ENCODE data around the gene HPCAL4.

DNA sequence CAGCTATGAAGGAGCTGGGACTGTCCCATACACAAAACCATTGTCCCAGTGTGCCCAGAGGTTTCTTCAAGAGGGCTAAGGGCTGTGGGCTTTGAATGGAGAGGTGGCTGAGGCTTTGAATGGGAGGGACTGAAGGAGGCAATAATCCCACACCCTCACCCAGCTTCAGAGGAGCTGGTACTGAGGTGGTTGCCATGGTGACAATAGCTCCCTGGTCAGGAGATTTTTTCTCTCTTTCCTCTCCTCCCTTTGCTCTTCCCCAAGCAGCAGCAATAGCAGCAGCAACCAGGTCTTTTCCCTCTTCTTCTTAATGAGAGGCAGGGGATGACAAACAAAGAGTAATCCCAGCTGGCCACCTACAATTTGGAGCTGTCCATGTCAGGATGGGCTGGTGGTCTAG, 1.6 kb downstream of the HPCAL4 start:
- TF ChIP-seq JUND (IDR thresholded peaks at IDR 0.05; ENCODE audit: low read depth, low read length) (no peak), POLR2A (IDR thresholded peaks at IDR 0.05; ENCODE audit: low read depth, low read length) (no peak), BRCA1 (IDR thresholded peaks at IDR 0.05; ENCODE audit: low read depth, low read length) (no peak), RFX5 (IDR thresholded peaks at IDR 0.05; ENCODE audit: low read depth, low read length) (no peak), ELK1 (IDR thresholded peaks at IDR 0.05; ENCODE audit: low read depth, low read length) (no peak), POLR2AphosphoS5 (IDR thresholded peaks at IDR 0.05; ENCODE audit: low read length) (no peak), EGR1 (IDR thresholded peaks at IDR 0.05; ENCODE audit: borderline replicate concordance in 1 of 2, low read depth in 2 of 2, low read length in 2 of 2) (no peak), RB1 (IDR thresholded peaks at IDR 0.05; ENCODE audit: borderline replicate concordance) (no peak), HCFC1 (IDR thresholded peaks at IDR 0.05; ENCODE audit: low read length) (no peak)
- TF ChIP-seq, protein P1, sequence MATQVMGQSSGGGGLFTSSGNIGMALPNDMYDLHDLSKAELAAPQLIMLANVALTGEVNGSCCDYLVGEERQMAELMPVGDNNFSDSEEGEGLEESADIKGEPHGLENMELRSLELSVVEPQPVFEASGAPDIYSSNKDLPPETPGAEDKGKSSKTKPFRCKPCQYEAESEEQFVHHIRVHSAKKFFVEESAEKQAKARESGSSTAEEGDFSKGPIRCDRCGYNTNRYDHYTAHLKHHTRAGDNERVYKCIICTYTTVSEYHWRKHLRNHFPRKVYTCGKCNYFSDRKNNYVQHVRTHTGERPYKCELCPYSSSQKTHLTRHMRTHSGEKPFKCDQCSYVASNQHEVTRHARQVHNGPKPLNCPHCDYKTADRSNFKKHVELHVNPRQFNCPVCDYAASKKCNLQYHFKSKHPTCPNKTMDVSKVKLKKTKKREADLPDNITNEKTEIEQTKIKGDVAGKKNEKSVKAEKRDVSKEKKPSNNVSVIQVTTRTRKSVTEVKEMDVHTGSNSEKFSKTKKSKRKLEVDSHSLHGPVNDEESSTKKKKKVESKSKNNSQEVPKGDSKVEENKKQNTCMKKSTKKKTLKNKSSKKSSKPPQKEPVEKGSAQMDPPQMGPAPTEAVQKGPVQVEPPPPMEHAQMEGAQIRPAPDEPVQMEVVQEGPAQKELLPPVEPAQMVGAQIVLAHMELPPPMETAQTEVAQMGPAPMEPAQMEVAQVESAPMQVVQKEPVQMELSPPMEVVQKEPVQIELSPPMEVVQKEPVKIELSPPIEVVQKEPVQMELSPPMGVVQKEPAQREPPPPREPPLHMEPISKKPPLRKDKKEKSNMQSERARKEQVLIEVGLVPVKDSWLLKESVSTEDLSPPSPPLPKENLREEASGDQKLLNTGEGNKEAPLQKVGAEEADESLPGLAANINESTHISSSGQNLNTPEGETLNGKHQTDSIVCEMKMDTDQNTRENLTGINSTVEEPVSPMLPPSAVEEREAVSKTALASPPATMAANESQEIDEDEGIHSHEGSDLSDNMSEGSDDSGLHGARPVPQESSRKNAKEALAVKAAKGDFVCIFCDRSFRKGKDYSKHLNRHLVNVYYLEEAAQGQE (IDR thresholded peaks at IDR 0.05; ENCODE audit: low read depth, low read length), result no peak
- TF ChIP-seq, protein P2, sequence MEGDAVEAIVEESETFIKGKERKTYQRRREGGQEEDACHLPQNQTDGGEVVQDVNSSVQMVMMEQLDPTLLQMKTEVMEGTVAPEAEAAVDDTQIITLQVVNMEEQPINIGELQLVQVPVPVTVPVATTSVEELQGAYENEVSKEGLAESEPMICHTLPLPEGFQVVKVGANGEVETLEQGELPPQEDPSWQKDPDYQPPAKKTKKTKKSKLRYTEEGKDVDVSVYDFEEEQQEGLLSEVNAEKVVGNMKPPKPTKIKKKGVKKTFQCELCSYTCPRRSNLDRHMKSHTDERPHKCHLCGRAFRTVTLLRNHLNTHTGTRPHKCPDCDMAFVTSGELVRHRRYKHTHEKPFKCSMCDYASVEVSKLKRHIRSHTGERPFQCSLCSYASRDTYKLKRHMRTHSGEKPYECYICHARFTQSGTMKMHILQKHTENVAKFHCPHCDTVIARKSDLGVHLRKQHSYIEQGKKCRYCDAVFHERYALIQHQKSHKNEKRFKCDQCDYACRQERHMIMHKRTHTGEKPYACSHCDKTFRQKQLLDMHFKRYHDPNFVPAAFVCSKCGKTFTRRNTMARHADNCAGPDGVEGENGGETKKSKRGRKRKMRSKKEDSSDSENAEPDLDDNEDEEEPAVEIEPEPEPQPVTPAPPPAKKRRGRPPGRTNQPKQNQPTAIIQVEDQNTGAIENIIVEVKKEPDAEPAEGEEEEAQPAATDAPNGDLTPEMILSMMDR (IDR thresholded peaks at IDR 0.05 in 2 of 3, conservative IDR thresholded peaks at IDR 0.05 in 1 of 3; ENCODE audit: control insufficient read depth in 2 of 3, extremely low read depth in 1 of 3, insufficient read depth in 1 of 3, low read depth in 3 of 3, low read length in 3 of 3), result no peak

Data from GM12878 (cell line).